ENCODE data around the gene AZI2.

AZI2 gene

GRCh38 chr3:28300345-28300962, 48.2 kb downstream of the AZI2 start:
- Histone ChIP-seq H3K79me2 (ENCODE audit: control insufficient read depth, insufficient read depth, low read length, unreplicated experiment) (no peaks in the 10 kb centered on the region), H2AFZ (ENCODE audit: low read length, unreplicated experiment) (no peak overlapping the region), H3K36me3 (ENCODE audit: insufficient read depth, low read length) (no peaks in the 10 kb centered on the region), H3K4me3 (ENCODE audit: low read depth, low read length) (no peak overlapping the region), H3K27ac (ENCODE audit: low read depth, low read length) (no peak overlapping the region), H3K4me1 (ENCODE audit: control insufficient read depth, insufficient read depth, low read length, unreplicated experiment) (no peaks in the 10 kb centered on the region), H3K27me3 (ENCODE audit: insufficient read depth, low read length) (no peaks in the 10 kb centered on the region)

- H3K27me3 ChIP-seq (ENCODE audit: insufficient read depth, low read length): no peaks in the 10 kb centered on the region
- no peaks in the 10 kb centered on the region for H3K79me2 ChIP-seq (ENCODE audit: control insufficient read depth, insufficient read depth, low read length, unreplicated experiment)
- peaks cover 5% of the 10 kb centered on the region for H3K4me1 ChIP-seq (ENCODE audit: control insufficient read depth, insufficient read depth, low read length, unreplicated experiment)
- no peak overlapping the region for H3K4me3 ChIP-seq (ENCODE audit: low read depth, low read length)
- H3K36me3 ChIP-seq (ENCODE audit: insufficient read depth, low read length): peaks cover 7% of the 10 kb centered on the region; the same call in 1 of the 2 replicates
- H3K27ac ChIP-seq (ENCODE audit: low read depth, low read length): no peak overlapping the region
- H2AFZ ChIP-seq (ENCODE audit: low read length, unreplicated experiment): no peak overlapping the region
Observed at GRCh38 chr3:28299705-28300104, 48.9 kb downstream of the AZI2 start.

- Histone ChIP-seq H2AFZ (ENCODE audit: low read length, unreplicated experiment) (peak overlapping the region; percentile 77), H3K4me1 (ENCODE audit: control insufficient read depth, insufficient read depth, low read length, unreplicated experiment) (peaks cover 5% of the 10 kb centered on the region), H3K27ac (ENCODE audit: low read depth, low read length) (no peak overlapping the region), H3K4me3 (ENCODE audit: low read depth, low read length) (peak overlapping the region; percentile 38), H3K27me3 (ENCODE audit: insufficient read depth, low read length) (no peaks in the 10 kb centered on the region), H3K79me2 (ENCODE audit: control insufficient read depth, insufficient read depth, low read length, unreplicated experiment) (no peaks in the 10 kb centered on the region), H3K36me3 (ENCODE audit: insufficient read depth, low read length) (peaks cover 7% of the 10 kb centered on the region; the same call in 1 of the 2 replicates)
Observed at GRCh38 chr3:28295898-28296490, 52.6 kb downstream of the AZI2 start.

GRCh38 chr3:28294667-28295413, 53.8 kb downstream of the AZI2 start:
- Histone ChIP-seq H3K36me3 (ENCODE audit: insufficient read depth, low read length) (peaks cover 7% of the 10 kb centered on the region; the same call in 1 of the 2 replicates), H3K4me1 (ENCODE audit: control insufficient read depth, insufficient read depth, low read length, unreplicated experiment) (peaks cover 5% of the 10 kb centered on the region), H3K4me3 (ENCODE audit: low read depth, low read length) (peak overlapping the region; percentile 1; the same call in 1 of the 2 replicates)

GRCh38 chr3:28292622-28293021, 56.0 kb downstream of the AZI2 start:
- Histone ChIP-seq H3K36me3 (ENCODE audit: insufficient read depth, low read length) (peaks cover 7% of the 10 kb centered on the region; the same call in 1 of the 2 replicates), H3K4me1 (ENCODE audit: control insufficient read depth, insufficient read depth, low read length, unreplicated experiment) (peaks cover 5% of the 10 kb centered on the region), H2AFZ (ENCODE audit: low read length, unreplicated experiment) (no peak overlapping the region), H3K27ac (ENCODE audit: low read depth, low read length) (no peak overlapping the region), H3K79me2 (ENCODE audit: control insufficient read depth, insufficient read depth, low read length, unreplicated experiment) (no peaks in the 10 kb centered on the region), H3K27me3 (ENCODE audit: insufficient read depth, low read length) (no peaks in the 10 kb centered on the region), H3K4me3 (ENCODE audit: low read depth, low read length) (no peak overlapping the region)

More at GRCh38 chr3:28294667-28295413, 53.8 kb downstream of the AZI2 start:
- Histone ChIP-seq H3K79me2 (ENCODE audit: control insufficient read depth, insufficient read depth, low read length, unreplicated experiment) (no peaks in the 10 kb centered on the region), H2AFZ (ENCODE audit: low read length, unreplicated experiment) (no peak overlapping the region), H3K27me3 (ENCODE audit: insufficient read depth, low read length) (no peaks in the 10 kb centered on the region), H3K27ac (ENCODE audit: low read depth, low read length) (no peak overlapping the region)

GRCh38 chr3:28291577-28291976, 57.0 kb downstream of the AZI2 start:
- Histone ChIP-seq H2AFZ (ENCODE audit: low read length, unreplicated experiment) (no peak overlapping the region), H3K36me3 (ENCODE audit: insufficient read depth, low read length) (peaks cover 7% of the 10 kb centered on the region; the same call in 1 of the 2 replicates), H3K27me3 (ENCODE audit: insufficient read depth, low read length) (no peaks in the 10 kb centered on the region), H3K4me3 (ENCODE audit: low read depth, low read length) (no peak overlapping the region), H3K4me1 (ENCODE audit: control insufficient read depth, insufficient read depth, low read length, unreplicated experiment) (peaks cover 5% of the 10 kb centered on the region), H3K27ac (ENCODE audit: low read depth, low read length) (no peak overlapping the region), H3K79me2 (ENCODE audit: control insufficient read depth, insufficient read depth, low read length, unreplicated experiment) (no peaks in the 10 kb centered on the region)

GRCh38 chr3:28290863-28291300, 57.7 kb downstream of the AZI2 start:
- no peak overlapping the region for H3K4me3 ChIP-seq (ENCODE audit: low read depth, low read length)
- H3K27me3 ChIP-seq (ENCODE audit: insufficient read depth, low read length): no peaks in the 10 kb centered on the region
- H3K79me2 ChIP-seq (ENCODE audit: control insufficient read depth, insufficient read depth, low read length, unreplicated experiment): no peaks in the 10 kb centered on the region
- peaks cover 7% of the 10 kb centered on the region; the same call in 1 of the 2 replicates for H3K36me3 ChIP-seq (ENCODE audit: insufficient read depth, low read length)
- H3K4me1 ChIP-seq (ENCODE audit: control insufficient read depth, insufficient read depth, low read length, unreplicated experiment): peaks cover 5% of the 10 kb centered on the region
- H3K27ac ChIP-seq (ENCODE audit: low read depth, low read length): no peak overlapping the region
- no peak overlapping the region for H2AFZ ChIP-seq (ENCODE audit: low read length, unreplicated experiment)

- Histone ChIP-seq H3K27me3 (ENCODE audit: insufficient read depth, low read length) (no peaks in the 10 kb centered on the region), H3K27ac (ENCODE audit: low read depth, low read length) (no peak overlapping the region), H3K4me3 (ENCODE audit: low read depth, low read length) (no peak overlapping the region), H3K36me3 (ENCODE audit: insufficient read depth, low read length) (no peaks in the 10 kb centered on the region), H3K4me1 (ENCODE audit: control insufficient read depth, insufficient read depth, low read length, unreplicated experiment) (no peaks in the 10 kb centered on the region), H3K79me2 (ENCODE audit: control insufficient read depth, insufficient read depth, low read length, unreplicated experiment) (no peaks in the 10 kb centered on the region), H2AFZ (ENCODE audit: low read length, unreplicated experiment) (no peak overlapping the region)
Observed at GRCh38 chr3:28287046-28287445, 61.6 kb downstream of the AZI2 start.

- no peaks in the 10 kb centered on the region for H3K36me3 ChIP-seq (ENCODE audit: insufficient read depth, low read length)
- no peak overlapping the region for H2AFZ ChIP-seq (ENCODE audit: low read length, unreplicated experiment)
- H3K27ac ChIP-seq (ENCODE audit: low read depth, low read length): no peak overlapping the region
- H3K4me3 ChIP-seq (ENCODE audit: low read depth, low read length): no peak overlapping the region
- H3K27me3 ChIP-seq (ENCODE audit: insufficient read depth, low read length): no peaks in the 10 kb centered on the region
- H3K79me2 ChIP-seq (ENCODE audit: control insufficient read depth, insufficient read depth, low read length, unreplicated experiment): no peaks in the 10 kb centered on the region
- H3K4me1 ChIP-seq (ENCODE audit: control insufficient read depth, insufficient read depth, low read length, unreplicated experiment): no peaks in the 10 kb centered on the region
Observed at GRCh38 chr3:28286595-28286994, 62.0 kb downstream of the AZI2 start.

- H3K79me2 ChIP-seq (ENCODE audit: control insufficient read depth, insufficient read depth, low read length, unreplicated experiment): no peaks in the 10 kb centered on the region
- no peak overlapping the region for H3K4me3 ChIP-seq (ENCODE audit: low read depth, low read length)
- no peak overlapping the region for H3K27ac ChIP-seq (ENCODE audit: low read depth, low read length)
- no peaks in the 10 kb centered on the region for H3K36me3 ChIP-seq (ENCODE audit: insufficient read depth, low read length)
- no peak overlapping the region for H2AFZ ChIP-seq (ENCODE audit: low read length, unreplicated experiment)
- no peaks in the 10 kb centered on the region for H3K4me1 ChIP-seq (ENCODE audit: control insufficient read depth, insufficient read depth, low read length, unreplicated experiment)
- no peaks in the 10 kb centered on the region for H3K27me3 ChIP-seq (ENCODE audit: insufficient read depth, low read length)
Observed at GRCh38 chr3:28280781-28281180, 67.8 kb downstream of the AZI2 start.
